ENCODE results near the gene GLB1L3.

GRCh38 chr11:134346976-134347350 is 70.8 kb downstream of the GLB1L3 start:
- TF ChIP-seq CTCF (IDR thresholded peaks at IDR 0.05): no peak
- TF ChIP-seq POLR2AphosphoS5 (IDR thresholded peaks at IDR 0.05): no peak

All from breast epithelium (tissue), 3 donors.